ENCODE results near the gene TMEM164. TPM values are rescaled to one million over a fixed set of nuclear protein-coding genes. Genes with fewer than 3 reads are reported as not detected.

Gene TMEM164
- total and polyA plus RNA-seq, 2 experiments from 2014 or later = 3.4 to 17.2 TPM

DNA sequence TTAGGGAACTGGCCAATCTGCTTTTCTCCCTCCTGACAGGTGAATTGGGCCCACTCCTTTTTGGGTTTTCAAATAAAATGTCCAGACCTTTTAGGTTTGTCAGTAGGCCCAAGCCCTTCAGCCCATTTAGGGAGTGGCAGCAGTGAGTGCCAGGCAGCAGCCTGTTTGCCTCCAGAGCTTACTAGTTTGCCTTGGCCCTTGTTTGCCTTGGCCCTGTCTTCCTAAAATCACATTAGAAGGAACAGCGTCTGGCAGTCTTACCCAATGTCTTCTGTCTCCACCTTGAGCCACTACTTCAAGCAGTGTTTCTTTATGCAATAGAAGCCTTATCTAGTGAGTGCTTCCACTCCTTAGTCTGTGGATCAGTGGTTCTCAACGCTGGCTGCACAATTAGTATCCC is 117.1 kb downstream of the TMEM164 start (continued):
- TF ChIP-seq CTCF (conservative IDR thresholded peaks at IDR 0.05; ENCODE audit: low read depth in 2 of 2) = no peak
- no peak for TF ChIP-seq STAT1 (IDR thresholded peaks at IDR 0.05; ENCODE audit: unreplicated experiment)
- no peak for TF ChIP-seq POLR2AphosphoS5 (IDR thresholded peaks at IDR 0.05; ENCODE audit: low read depth)
- no peak for TF ChIP-seq EZH2 (IDR thresholded peaks at IDR 0.05; ENCODE audit: low read depth, unreplicated experiment)
- TF ChIP-seq ZNF114 (CRISPR knock-in tag; IDR thresholded peaks at IDR 0.05) = no peak
- TF ChIP-seq JUNB (IDR thresholded peaks at IDR 0.05; ENCODE audit: unreplicated experiment) = no peak

GRCh38 chrX:110123331-110123782 is 120.4 kb downstream of the TMEM164 start:
- H3K27me3 Mint-ChIP-seq (ENCODE audit: insufficient read depth, low read depth, poor library complexity) = no peaks in the 10 kb centered on the region
- no peak for ATAC-seq
- no peak for DNase-seq (ENCODE audit: low spot score)
- TF ChIP-seq STAT1 (IDR thresholded peaks at IDR 0.05; ENCODE audit: unreplicated experiment) (no peak), REST (IDR thresholded peaks at IDR 0.05; ENCODE audit: unreplicated experiment) (no peak), CREB1 (CRISPR knock-in tag; IDR thresholded peaks at IDR 0.05; ENCODE audit: low read depth) (no peak), ZNF331 (CRISPR knock-in tag; IDR thresholded peaks at IDR 0.05; ENCODE audit: low read depth) (no peak), JUNB (IDR thresholded peaks at IDR 0.05; ENCODE audit: unreplicated experiment) (no peak), ZNF114 (CRISPR knock-in tag; IDR thresholded peaks at IDR 0.05) (no peak), NANOG (IDR thresholded peaks at IDR 0.05; ENCODE audit: borderline replicate concordance) (no peak), CTCF (conservative IDR thresholded peaks at IDR 0.05; ENCODE audit: low read depth in 2 of 2) (no peak)
- TF ChIP-seq, protein P1, sequence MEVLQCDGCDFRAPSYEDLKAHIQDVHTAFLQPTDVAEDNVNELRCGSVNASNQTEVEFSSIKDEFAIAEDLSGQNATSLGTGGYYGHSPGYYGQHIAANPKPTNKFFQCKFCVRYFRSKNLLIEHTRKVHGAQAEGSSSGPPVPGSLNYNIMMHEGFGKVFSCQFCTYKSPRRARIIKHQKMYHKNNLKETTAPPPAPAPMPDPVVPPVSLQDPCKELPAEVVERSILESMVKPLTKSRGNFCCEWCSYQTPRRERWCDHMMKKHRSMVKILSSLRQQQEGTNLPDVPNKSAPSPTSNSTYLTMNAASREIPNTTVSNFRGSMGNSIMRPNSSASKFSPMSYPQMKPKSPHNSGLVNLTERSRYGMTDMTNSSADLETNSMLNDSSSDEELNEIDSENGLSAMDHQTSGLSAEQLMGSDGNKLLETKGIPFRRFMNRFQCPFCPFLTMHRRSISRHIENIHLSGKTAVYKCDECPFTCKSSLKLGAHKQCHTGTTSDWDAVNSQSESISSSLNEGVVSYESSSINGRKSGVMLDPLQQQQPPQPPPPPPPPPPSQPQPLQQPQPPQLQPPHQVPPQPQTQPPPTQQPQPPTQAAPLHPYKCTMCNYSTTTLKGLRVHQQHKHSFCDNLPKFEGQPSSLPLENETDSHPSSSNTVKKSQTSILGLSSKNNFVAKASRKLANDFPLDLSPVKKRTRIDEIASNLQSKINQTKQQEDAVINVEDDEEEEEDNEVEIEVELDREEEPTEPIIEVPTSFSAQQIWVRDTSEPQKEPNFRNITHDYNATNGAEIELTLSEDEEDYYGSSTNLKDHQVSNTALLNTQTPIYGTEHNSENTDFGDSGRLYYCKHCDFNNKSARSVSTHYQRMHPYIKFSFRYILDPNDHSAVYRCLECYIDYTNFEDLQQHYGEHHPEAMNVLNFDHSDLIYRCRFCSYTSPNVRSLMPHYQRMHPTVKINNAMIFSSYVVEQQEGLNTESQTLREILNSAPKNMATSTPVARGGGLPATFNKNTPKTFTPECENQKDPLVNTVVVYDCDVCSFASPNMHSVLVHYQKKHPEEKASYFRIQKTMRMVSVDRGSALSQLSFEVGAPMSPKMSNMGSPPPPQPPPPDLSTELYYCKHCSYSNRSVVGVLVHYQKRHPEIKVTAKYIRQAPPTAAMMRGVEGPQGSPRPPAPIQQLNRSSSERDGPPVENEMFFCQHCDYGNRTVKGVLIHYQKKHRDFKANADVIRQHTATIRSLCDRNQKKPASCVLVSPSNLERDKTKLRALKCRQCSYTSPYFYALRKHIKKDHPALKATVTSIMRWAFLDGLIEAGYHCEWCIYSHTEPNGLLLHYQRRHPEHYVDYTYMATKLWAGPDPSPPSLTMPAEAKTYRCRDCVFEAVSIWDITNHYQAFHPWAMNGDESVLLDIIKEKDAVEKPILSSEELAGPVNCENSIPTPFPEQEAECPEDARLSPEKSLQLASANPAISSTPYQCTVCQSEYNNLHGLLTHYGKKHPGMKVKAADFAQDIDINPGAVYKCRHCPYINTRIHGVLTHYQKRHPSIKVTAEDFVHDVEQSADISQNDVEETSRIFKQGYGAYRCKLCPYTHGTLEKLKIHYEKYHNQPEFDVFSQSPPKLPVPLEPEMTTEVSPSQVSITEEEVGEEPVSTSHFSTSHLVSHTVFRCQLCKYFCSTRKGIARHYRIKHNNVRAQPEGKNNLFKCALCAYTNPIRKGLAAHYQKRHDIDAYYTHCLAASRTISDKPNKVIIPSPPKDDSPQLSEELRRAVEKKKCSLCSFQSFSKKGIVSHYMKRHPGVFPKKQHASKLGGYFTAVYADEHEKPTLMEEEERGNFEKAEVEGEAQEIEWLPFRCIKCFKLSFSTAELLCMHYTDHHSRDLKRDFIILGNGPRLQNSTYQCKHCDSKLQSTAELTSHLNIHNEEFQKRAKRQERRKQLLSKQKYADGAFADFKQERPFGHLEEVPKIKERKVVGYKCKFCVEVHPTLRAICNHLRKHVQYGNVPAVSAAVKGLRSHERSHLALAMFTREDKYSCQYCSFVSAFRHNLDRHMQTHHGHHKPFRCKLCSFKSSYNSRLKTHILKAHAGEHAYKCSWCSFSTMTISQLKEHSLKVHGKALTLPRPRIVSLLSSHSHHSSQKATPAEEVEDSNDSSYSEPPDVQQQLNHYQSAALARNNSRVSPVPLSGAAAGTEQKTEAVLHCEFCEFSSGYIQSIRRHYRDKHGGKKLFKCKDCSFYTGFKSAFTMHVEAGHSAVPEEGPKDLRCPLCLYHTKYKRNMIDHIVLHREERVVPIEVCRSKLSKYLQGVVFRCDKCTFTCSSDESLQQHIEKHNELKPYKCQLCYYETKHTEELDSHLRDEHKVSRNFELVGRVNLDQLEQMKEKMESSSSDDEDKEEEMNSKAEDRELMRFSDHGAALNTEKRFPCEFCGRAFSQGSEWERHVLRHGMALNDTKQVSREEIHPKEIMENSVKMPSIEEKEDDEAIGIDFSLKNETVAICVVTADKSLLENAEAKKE (CRISPR knock-in tag; IDR thresholded peaks at IDR 0.05) = no peak

More at GRCh38 chrX:110123331-110123782, 120.4 kb downstream of the TMEM164 start:
- no peaks in the 10 kb centered on the region for H3K27me3 ChIP-seq (ENCODE audit: insufficient read depth)
- Mint-ChIP-seq H3K9me3 (no peaks in the 10 kb centered on the region), H3K27ac (no peak overlapping the region), H3K4me1 (peaks cover 11% of the 10 kb centered on the region; the same call in 2 of the 3 replicates), H3K4me3 (no peak overlapping the region), H3K36me3 (ENCODE audit: low read depth) (no peaks in the 10 kb centered on the region)
- no peaks in the 10 kb centered on the region for H3F3A ChIP-seq (replicated peaks; ENCODE audit: low read depth)
- H3K4me2 ChIP-seq = no peak overlapping the region
- no peaks in the 10 kb centered on the region for H3K9me2 ChIP-seq (ENCODE audit: insufficient read depth)
- no peak overlapping the region for H3K4me3 ChIP-seq
- no peak overlapping the region for H3K27ac ChIP-seq (ENCODE audit: low read depth)
- H4K20me1 ChIP-seq (replicated peaks; ENCODE audit: insufficient read depth) = no peaks in the 10 kb centered on the region
- H3K36me3 ChIP-seq (ENCODE audit: insufficient read depth) = no peaks in the 10 kb centered on the region
- peaks cover 5% of the 10 kb centered on the region; the same call in 1 of the 2 replicates for H3K4me1 ChIP-seq (ENCODE audit: insufficient read depth)
- H3K79me2 ChIP-seq (replicated peaks; ENCODE audit: insufficient read depth) = no peaks in the 10 kb centered on the region
- H2AFZ ChIP-seq = no peak overlapping the region
